ENCODE data around the gene UGT1A9. TPM values are rescaled to one million over a fixed set of nuclear protein-coding genes. Genes with fewer than 3 reads are reported as not detected.

The UGT1A9 gene
- total and polyA plus RNA-seq, 7 donors = not detected

DNA sequence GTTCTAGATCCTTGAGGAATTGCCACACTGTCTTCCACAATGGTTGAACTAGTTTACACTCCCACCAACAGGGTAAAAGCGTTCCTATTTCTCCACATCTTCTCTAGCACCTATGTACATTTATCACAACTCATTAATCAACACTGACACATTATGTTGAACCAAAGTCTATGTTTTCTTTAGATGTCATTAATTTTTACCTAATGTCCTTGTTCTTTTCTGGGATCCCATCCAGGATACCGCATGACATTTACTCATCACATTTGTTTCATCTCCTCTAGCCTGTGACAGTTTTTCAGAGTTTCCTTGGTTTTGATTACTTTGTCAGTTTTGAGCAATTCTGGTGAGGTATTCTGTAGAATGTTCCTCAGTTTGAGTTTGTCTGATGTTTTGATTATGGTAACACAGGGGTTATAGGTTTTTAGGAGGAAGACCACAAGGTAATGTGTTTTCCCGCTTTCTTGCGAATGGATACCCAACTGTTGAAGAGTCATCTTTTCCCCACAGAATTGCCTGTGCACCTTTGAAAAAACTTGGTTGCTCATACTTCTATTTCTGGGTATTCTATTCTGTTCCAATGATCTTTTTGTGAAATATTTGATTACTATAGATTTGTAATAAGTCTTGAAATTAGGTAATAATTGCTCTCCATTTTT is 3.0 kb upstream of the UGT1A9 start:
- no peak overlapping the region for H3K27ac ChIP-seq
- intact Hi-C loops (cut with DNase I) = no loop called here
- no peaks in the 10 kb centered on the region for H3K9me3 ChIP-seq
- H3K36me3 ChIP-seq (ENCODE audit: insufficient read depth in 1 of 2, low read depth in 1 of 2) = no peaks in the 10 kb centered on the region
- WGBS, 3 donors = 88 to 92% (median 89%) methylated on average over 4 of the region's 4 CpGs
- no peak for ATAC-seq
- DNase-seq = no peak
- no peaks in the 10 kb centered on the region for H3K27me3 ChIP-seq (ENCODE audit: insufficient read depth in 3 of 3, low read length in 2 of 3)
- H3K4me3 ChIP-seq = no peak overlapping the region
- TF ChIP-seq, protein P1, sequence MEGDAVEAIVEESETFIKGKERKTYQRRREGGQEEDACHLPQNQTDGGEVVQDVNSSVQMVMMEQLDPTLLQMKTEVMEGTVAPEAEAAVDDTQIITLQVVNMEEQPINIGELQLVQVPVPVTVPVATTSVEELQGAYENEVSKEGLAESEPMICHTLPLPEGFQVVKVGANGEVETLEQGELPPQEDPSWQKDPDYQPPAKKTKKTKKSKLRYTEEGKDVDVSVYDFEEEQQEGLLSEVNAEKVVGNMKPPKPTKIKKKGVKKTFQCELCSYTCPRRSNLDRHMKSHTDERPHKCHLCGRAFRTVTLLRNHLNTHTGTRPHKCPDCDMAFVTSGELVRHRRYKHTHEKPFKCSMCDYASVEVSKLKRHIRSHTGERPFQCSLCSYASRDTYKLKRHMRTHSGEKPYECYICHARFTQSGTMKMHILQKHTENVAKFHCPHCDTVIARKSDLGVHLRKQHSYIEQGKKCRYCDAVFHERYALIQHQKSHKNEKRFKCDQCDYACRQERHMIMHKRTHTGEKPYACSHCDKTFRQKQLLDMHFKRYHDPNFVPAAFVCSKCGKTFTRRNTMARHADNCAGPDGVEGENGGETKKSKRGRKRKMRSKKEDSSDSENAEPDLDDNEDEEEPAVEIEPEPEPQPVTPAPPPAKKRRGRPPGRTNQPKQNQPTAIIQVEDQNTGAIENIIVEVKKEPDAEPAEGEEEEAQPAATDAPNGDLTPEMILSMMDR (IDR thresholded peaks at IDR 0.05) = no peak
- H3K4me1 ChIP-seq = no peaks in the 10 kb centered on the region

DNA sequence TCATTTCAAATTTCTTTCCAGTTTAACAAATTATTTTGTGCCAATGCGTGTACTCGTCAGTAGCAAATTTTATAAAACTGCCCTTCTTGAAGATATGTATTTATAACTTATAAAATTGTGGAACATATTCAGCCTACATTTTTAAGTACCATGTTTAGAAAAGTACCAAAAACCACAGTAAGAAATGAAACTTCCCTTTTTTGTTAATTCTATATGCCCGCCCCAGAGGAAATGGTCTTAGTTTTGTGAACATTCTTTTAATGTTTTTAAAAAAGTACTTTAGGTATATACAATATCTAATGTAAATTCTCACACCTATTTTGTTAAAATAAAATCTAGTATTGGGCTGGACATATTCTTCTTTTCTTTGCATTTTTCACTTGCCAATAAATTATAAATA is 1.2 kb downstream of the UGT1A9 start:
- intact Hi-C loops (cut with DNase I) = no loop called here

DNA sequence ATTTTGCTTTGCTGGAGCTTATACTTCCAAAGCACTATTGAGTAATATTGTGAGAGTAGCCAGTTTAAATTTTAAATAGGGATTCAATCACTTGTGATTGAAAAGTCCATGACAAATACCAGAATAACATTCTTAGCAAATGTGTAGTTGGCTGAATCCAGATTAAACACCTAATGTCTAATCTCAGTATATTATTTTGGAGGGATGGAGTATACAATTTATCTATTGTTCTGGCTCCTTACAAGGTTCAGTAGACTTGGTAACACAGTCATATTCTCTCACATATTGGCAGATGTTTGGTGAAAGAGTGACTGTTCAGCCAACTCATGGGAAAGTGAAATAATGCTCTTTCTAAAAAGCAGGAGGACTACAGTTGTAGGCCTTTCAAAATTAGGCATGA is 2.2 kb downstream of the UGT1A9 start:
- TF ChIP-seq, protein P1 (IDR thresholded peaks at IDR 0.05) = no peak
- intact Hi-C loops (cut with DNase I) = no loop called here
- no peak for ATAC-seq
- no peaks in the 10 kb centered on the region for H3K27me3 ChIP-seq (ENCODE audit: insufficient read depth in 3 of 3, low read length in 2 of 3)
- H3K4me1 ChIP-seq = no peaks in the 10 kb centered on the region
- no peak for DNase-seq
- H3K27ac ChIP-seq = no peak overlapping the region
- H3K4me3 ChIP-seq = no peak overlapping the region
- H3K36me3 ChIP-seq (ENCODE audit: insufficient read depth in 1 of 2, low read depth in 1 of 2) = no peaks in the 10 kb centered on the region
- H3K9me3 ChIP-seq = no peaks in the 10 kb centered on the region

More for the DNA sequence above, 1.2 kb downstream of the UGT1A9 start:
- Histone ChIP-seq H3K27me3 (ENCODE audit: insufficient read depth in 3 of 3, low read length in 2 of 3) (no peaks in the 10 kb centered on the region), H3K4me1 (no peaks in the 10 kb centered on the region), H3K27ac (no peak overlapping the region), H3K36me3 (ENCODE audit: insufficient read depth in 1 of 2, low read depth in 1 of 2) (no peaks in the 10 kb centered on the region), H3K9me3 (no peaks in the 10 kb centered on the region), H3K4me3 (no peak overlapping the region)
- ATAC-seq = no peak
- TF ChIP-seq, protein P1 (IDR thresholded peaks at IDR 0.05) = no peak
- 74 to 88% (median 75%) methylated on average over 3 of the region's 3 CpGs for WGBS, 3 donors
- DNase-seq = no peak

DNA sequence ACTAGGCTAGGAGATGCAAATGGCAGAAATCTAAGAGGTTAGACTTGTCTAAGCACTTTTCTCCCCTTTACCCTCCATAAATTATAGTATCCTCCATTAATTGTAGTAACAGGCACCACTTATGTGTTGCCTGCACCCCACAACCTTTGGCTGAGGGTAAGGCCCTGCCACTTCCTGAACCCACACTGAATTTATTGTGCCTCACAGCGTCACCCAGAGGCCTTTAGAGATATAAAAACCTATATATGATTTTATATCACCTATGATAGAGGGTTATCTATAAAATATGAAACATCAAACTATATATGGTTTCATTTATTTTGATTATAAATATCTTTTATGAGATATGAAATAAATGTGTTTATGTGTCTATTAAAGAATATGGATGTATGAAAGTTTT is 2.6 kb downstream of the UGT1A9 start:
- TF ChIP-seq, protein P1 (IDR thresholded peaks at IDR 0.05) = no peak
- H3K27me3 ChIP-seq (ENCODE audit: insufficient read depth in 3 of 3, low read length in 2 of 3) = no peaks in the 10 kb centered on the region
- H3K9me3 ChIP-seq = no peaks in the 10 kb centered on the region
- ATAC-seq (no peak), DNase-seq (no peak)
- intact Hi-C loops (cut with DNase I) = no loop called here
- no peaks in the 10 kb centered on the region for H3K36me3 ChIP-seq (ENCODE audit: insufficient read depth in 1 of 2, low read depth in 1 of 2)
- WGBS, 3 donors = 41 to 58% (median 49%) methylated on average over 1 of the region's 1 CpG
- no peak overlapping the region for H3K27ac ChIP-seq
- H3K4me1 ChIP-seq = no peaks in the 10 kb centered on the region
- no peak overlapping the region for H3K4me3 ChIP-seq

DNA sequence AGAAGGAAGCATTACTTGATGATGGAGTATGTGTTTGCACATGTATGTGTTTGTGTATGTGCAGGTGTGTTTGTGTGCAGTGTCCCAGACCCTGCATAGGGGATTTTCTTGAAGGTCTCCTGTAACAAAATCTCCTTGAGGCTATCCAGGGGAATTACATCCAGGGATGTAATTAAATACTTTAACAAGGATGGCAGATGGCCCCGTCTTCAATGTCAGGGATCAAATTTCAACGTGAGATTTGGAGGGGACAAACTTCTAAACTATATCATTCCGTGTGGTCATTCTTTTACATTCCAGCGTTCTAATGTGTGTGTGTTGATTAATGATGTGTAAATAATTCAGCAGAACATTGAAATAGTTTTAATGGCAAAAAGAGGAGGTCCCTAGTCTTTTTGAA is 3.3 kb downstream of the UGT1A9 start:
- ATAC-seq (no peak), DNase-seq (no peak)
- Histone ChIP-seq H3K36me3 (ENCODE audit: insufficient read depth in 1 of 2, low read depth in 1 of 2) (no peaks in the 10 kb centered on the region), H3K4me1 (no peaks in the 10 kb centered on the region), H3K27me3 (ENCODE audit: insufficient read depth in 3 of 3, low read length in 2 of 3) (no peaks in the 10 kb centered on the region), H3K9me3 (no peaks in the 10 kb centered on the region), H3K27ac (no peak overlapping the region), H3K4me3 (no peak overlapping the region)
- intact Hi-C loops (cut with DNase I) = no loop called here
- TF ChIP-seq, protein P1 (IDR thresholded peaks at IDR 0.05) = no peak
- WGBS, 3 donors = 10 to 17% (median 15%) methylated on average over 4 of the region's 4 CpGs
